GM04503 (cell line): ENCODE data around the gene IQCN.

Experiments
- DNase-seq: peaks from one replicate; pipeline ENCODE4 v3.0.0-alpha.2; 2012; ENCODE audit warnings: low read depth

The IQCN gene

DNA sequence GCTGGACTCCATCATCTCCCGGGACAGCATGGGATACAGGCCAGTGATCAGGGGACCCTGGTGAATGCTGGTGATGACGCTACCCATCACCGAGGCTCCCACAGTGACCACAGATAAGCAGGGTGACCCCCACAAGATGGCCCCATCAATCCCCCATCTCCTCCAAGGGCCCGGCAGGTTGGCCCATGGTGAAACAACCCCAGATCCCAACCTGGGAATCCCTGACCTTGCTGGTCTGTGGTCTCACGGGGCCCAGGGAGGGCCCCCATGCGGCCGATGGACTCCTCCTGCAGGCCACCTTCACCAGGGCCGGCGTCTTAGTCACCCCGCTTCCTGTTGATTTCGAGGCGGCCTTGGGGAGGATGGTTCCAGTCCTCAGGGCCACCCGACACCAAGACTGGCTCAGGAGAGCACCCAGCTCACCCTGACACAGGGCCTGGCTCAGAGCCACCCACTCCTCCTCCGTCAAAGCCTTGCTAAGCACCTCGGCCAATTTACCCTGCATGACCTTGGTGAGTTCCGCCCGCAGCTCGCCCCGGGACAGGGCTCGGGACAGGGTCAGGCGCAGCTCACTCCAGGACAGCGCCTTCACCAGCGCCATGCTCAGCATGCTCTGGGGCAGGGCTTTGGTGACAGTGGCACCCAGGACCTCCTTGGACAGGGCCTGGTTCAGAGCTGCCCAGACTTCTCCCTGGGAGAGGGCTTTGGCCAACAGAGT is 10.0 kb downstream of the IQCN start:
- no peak for DNase-seq

DNA sequence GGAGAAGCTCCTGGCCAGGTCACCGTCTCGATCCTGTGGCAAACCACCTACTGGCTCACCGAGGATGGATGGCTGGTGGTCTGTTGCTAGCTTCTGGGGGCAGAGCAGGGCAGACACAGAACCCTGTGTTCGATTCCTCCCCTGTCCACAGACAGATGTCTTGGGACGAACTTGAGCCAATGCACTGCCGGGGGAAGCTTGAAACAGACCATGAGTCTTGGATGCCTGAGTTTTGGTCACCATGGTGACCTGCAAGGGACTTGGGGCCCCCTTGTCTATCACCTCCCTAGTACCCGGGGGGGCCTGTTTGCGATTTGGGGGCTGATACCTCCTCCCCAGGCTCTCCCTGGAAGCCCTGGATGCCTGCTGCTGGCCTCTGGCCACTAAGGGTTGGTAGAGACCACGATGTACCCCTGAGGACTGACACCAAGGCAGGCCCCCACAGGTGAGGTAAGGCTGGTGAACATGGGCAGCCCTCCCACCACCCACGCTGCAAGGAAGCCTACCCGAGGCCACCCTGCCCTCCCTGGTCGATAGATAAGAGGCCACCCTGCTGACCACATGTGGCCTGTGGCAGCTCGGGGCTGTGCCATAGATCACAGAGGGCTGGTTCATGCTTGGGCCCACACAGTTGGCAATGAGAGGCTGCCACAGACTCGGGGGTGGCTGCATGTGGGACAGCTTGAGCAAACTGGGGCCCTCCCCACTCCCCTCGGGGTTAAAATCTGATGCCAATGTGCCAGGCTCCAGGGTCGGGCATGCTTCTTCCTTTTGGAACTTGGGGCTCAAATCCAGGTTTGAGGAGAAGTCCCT is 10.7 kb downstream of the IQCN start:
- DNase-seq = no peak

DNA sequence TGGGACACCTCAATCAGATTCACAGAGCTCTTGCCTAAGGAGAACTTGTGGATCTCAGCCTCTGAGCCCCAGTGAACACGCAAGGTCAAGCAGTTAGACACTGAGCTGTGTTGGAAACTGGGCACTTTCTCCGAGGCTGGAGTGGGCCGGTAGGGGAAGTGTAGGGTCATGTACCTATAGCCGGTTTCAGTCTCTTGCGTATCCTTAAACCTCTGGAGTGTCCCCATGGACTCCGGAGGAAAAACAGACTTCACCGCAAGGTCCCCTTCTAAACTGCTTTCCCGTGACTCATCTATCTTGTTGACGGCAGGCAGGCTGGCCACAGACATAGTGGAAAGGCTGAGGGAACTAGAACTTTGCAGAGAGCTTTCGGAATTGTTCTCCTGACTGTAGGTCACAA is 11.3 kb downstream of the IQCN start:
- no peak for DNase-seq

DNA sequence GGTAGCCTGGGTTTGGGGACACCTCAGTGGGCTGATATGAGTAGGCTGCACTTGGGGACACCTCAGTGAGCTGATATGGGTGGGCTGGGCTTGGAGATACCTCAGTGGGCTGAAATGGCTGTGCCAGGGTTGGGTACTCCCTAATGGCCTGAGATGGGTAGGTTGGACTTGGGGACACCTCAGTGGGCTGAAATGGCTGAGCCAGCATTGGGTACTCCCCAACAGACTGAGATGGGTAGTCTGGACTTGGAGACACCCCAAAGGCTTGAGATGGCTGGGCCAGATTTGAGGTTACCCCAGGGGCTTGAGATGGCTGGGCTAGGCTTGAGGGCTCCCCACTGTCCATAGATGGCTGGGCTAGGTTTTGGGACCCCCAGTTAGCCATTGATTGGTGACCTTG is 12.1 kb downstream of the IQCN start:
- no peak for DNase-seq

DNA sequence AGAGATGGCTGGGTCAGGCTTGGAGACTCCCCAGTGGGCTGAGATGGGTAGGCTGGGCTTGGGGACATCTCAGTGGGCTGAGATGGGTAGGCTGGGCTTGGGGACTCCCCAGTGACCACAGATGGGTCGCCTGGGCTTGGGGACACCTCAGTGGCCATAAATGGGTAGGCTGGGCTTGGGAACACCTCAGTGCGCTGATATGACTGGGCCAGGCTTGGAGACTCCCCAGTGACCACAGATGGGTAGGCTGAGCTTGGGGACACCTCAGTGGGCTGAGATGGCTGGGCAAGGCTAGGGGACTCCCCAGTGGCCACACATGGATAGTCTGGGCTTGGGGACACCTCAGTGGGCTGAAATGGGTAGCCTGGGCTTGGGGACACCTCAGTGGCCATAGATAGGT is 12.8 kb downstream of the IQCN start:
- no peak for DNase-seq

DNA sequence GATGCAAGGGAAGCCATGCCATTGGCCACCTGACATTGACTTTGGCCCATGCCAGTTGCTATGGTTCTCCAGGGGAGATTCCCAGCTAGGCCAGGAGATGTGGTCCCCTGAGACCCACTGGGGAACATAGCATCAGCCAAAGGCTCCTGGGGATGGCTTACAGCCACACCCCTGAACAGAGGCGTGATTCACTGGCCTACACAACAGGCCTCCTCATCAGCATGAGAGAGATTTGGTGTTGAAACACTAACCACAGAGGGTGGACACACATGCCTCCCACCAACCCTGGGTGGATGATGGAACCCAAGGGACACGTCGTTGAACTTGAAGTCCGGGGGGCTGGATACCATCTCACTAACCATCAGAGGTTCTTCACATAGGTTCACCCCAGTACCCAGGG is 14.4 kb downstream of the IQCN start:
- no peak for DNase-seq

DNA sequence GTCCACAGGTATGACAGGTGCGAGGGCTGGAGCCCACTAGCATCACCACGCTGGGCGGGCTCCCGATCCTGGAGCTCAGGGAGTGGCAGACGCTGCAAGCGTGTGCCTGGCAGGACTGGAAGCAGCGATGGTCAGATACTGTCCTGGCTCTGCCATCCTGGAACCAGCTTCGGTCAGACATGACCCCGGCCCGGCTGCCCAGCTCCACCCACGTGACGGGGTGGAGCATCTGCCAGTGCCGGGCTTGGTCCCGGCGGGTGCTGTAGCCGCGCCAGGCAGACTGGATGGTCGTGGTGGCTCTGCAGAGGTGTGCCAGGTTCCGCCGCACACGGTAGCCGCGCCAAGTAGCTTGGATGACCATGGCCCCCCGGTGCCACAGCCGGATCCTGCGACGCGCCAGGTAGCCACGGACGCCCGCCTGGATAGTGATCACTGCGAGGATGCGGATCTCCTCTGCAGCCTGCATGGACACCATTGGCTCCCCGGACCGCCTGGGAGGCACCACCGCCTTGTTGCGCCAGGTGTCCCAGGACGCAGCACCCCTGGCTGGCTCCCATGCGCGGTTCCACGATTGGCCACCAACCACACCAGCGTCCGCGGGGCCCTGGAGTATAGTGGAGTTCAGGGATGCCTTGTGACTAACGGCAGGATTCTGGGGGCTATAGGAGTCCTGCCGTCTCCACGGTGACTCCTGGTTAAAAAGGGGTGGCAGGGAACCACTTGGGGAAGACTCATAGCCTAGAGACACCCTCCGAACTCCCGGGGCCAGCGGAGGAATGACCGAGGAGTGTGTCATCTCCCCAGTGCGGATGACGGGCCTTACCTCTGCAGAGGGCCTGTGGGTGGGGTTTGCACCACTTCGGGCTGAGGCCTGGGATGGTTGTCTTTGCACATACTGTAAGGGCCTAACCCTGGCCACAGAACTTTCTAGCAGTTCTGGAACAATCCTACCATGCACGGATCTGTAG is 16.5 kb downstream of the IQCN start:
- DNase-seq = no peak

DNA sequence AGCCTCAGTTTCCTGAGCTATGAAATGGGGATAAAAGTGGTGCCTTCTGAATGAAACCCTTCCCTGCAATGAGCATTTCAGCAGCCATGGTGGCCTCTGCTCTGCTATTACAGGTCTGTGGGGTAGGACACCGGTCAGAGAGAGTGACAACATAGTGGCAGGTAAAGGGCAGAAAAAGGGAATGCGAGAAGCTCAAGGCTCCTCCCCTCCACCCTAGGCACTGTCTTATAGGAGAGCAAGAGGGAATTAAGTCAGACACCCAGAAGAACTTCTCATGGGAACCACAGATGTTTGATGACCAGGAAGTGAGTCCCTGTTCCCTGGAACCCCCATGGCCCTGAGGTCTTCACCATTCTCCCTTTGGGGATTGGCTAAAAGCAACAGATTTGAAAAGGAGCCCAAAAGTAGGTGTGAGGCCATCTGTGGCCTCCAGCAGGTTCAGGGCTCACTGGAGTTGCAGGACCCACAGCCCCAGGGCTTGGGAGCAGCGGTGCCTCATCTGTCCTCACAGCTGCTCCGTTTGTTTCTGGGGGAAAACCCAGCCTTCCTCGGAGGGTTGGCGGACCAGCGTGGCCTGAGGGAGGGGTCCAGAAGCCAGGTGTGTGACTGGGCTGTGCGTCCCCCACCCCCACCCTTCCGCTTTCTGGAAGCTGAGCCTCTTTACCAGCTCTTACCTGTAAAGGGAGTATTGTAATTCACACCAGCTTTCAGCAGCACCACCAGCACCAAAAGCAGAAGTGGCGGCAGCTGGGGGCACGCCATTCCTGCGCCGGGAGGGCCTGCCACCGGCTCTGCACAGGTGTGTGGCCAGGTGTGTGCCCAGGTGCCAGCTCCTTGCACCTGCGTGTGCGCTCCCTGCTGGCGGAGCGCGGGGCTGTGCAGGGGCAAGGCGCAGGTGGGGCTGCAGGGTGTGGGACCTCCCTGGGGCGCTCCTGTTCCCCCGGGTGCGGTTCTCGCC is 19.4 kb downstream of the IQCN start:
- no peak for DNase-seq

DNA sequence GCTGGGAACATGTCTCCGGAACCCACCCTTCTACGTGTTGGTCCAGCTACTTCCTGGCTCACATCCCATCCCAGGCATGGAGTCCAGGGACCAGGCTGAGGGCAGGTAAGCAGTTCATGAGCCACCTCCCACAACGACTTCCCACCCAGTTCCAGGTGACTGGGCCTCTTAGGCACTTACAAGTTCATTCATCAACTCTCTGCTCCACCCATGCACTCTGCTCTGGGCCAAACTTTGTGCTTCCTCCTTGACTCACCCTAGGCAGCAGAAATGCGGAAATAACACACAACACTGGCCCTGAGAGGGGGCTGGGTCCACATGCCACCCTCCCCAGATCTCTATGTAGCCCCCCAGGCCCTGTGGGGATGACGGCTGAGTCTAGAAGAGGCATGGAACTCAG is 20.5 kb downstream of the IQCN start:
- DNase-seq = no peak

DNA sequence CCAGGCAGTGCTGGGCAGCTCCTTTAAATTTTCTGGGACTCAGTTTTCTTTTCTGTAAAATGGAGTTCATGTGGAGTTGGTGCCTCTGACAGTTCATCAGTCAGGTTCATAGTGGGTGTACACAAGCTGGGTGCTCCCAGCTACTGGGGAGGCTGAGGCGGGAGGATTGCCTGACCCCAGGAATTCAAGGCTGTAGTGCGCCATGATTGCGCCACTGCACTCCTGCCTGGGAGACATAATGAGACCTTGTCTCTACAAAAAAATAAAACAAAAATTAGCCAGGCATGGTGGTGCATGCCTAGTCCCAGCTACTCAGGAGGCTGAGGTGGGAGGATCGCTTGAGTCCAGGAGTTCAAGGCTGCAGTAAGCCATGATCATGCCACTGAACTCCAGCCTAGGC is 21.1 kb downstream of the IQCN start:
- DNase-seq = no peak

DNA sequence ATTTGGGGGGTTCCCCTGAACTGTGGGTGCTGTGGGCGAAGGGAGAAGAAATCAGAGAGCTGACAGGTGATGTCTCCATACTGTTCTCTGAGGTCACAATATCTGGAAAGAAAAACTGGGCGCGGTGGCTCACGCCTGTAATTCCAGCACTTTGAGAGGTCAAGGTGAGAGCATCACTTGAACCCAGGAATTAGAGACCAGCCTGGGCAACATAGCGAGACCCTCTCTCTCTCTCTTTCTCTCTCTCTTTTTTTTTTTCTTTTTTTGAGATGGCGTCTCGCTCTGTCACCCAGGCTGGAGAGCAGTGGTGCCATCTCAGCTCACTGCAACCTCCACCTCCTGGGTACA is 21.9 kb downstream of the IQCN start:
- DNase-seq = no peak

DNA sequence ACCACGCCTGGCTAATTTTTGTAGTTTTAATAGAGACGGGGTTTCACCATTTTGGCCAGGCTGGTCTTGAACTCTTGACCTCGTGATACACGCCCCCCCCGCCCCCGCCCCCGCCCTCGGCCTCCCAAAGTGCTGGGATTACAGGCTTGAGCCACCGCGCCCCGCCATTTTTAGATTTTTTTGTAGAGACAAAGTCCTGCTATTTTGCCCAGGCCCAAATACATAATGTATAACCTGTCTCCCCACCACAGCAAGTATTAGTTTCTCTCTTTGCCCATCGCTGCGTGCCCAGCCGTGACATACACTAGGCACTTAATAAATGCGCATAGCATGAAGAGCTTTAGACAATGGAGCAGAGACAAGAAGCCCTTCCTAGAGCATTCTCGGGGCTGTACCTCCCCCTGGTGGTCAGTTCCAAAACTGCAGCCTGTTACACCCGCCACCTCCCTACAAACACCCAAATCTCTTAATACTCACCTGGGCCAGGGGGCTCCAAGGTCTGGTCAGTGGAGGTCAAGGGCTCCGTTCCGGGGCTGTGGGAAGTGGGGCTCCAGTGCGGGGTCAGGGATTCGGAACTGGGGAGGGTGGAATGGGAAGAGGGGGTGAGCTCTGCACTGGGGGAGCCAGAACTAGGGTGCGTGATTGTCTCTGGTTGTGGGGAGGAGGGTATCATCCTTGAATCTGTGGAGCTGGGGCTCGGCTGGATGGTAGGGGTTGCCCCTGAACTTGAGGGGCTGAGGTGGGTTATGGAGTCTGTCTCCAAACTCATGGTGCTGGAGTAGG is 22.5 kb downstream of the IQCN start:
- DNase-seq = no peak

DNA sequence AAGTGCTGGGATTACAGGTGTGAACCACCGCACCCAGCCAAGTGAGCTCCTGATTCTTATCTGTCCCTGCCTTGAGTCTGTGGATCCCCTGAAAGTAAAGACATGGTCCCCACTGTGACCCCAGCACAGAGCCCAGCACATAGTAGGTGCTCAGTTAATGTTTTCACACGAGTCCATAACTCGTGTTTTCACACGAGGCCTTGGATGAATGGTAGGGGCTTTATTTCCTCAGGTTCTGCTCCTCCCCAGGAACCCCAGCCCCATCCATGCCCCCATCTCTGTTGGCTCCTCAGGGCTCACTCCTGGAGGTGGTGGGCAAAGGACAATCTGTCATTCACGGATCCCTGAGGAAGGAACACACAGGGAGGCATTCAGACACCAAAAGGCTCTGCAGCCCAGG is 24.4 kb downstream of the IQCN start:
- DNase-seq = no peak

DNA sequence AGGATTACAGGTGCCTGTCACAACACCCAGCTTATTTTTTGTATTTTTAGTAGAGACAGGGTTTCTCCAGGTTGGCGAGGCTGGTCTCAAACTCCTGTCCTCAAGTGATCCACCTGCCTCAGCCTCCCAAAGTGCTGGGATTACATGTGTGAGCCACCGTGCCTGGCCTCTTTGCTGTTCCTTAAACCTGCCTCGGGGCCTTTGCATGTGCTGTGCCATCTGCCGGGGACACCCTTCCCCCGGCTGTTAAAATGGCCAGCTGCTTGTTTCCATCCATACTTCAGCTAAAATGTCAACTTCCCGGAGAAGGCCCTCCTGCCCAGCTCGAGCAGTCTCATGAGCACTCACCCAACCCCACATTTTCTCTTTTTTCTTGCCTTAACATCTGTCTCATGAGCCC is 29.0 kb downstream of the IQCN start:
- DNase-seq = no peak

DNA sequence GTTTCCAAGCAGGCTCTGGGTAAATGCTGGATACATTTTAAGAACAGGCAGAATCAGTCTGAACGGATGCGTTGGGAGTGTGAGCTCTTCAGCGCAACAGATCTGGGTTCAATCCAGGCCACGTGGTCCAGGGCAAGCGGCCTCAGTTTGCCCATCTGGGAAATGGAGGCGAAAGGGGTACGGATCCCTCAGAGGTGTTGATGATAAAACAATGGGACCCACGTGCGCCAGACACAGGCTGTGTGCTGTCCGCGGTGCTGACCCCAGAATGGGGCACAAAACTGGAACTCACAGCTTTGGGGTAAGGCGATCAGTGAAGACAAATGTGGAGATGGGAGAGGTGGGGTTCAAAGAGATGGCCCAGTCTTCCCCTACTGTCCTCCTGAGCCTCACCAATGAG is 34.9 kb downstream of the IQCN start:
- no peak for DNase-seq

DNA sequence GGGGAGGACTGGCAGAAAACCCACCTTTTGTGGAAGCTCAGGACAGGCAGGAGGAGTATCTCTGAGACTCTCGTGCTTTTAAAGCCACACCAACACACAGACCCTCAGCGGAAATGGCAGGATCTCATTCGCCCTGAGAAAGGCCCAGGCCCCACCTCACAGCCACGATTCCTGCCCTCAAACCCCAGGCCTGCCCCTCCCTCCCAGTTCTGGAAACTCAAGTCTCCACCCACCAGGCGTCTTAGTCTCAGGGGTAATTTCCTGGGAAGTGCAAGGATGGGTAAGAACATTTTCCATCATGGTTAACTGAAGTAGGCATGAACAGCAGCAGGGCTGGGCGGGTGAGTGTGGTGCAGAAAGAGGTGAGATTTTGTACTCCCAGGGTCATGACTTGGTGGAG is 40.1 kb downstream of the IQCN start:
- no peak for DNase-seq

DNA sequence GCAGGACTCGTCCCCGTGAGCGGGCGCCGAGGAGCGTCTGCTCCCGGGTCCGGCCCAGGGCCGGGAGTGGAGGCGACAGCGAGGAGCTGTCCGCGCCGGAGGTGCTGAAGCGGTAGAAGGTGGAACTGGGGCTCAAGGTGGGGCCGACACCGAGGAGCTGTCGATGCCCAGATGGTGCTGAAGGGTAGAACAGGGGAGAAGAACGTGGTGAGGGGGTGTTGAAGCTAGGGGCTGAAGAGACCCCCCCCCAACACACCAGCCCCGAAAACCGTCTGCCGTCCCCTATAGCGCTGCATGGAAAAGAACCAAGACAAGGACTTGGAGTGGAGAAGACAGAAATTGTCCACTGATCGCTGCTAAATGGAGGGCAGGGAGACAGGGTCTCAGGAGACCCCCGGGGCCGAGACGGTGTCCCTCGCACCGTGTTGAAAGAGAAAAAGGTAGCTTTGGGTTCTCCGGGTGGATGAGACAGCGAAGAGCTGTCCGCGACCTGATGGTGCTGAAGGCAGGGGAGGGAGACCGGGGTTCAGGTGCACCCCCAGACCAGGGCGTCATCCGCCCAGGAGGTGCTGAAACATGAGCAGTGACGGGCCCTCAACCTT is 40.9 kb downstream of the IQCN start:
- DNase-seq = no peak

DNA sequence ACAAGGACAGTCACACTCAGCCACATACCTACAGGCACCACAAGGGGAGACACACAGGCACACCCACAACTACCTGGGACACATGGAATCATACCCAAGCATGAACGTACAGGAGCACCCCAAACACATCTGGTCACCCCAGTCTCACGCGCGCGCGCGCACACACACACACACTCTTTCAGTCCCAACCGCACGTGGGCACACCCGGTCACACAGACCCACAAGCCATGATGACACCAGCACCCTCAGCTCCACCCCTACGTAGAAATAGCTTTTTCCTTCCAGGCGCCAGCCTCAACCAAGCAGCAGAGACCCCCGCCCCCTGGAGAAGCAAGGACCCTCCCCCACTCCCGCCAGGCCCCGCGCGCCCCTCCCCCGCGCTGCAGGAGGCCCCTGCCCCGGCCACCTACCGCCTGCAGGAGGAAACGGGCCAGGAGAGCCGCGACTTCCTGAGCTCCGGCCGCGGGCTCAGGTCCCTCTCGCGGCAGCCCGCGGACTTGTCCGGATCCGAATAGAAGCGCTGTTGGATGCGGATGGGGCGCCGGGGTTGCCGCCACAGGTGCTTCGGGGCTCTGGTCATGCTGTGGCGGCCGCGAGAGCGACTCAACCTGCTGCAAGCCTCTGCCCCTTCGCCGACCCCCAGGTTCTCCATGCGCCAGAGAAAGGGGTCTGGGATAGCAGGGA is 41.6 kb downstream of the IQCN start:
- no peak for DNase-seq

DNA sequence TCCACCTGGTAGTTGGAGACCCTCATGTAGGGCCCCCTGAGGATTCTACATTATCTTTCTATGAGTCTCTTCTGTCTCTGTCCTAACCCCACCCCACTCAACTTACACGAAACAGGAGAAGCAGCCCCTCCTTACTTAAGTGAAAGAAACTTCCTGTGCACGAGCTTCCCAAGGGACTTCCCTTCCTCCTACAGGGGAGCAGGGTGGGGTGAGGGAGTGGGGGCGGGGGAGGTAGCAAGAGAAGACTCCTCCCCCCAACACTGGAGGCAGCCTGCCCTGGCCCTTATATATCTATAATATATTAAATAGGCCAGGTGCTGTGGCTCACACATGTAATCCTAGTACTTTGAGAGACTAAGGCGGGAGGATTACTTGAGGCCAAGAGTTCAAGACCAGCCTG is 42.5 kb downstream of the IQCN start:
- no peak for DNase-seq
